ENCODE data around the gene PRKN.
"Not testable (repeated sequence)": the region's sequence is repeated elsewhere in the genome, so short reads cannot be mapped to it uniquely, and the experiment has no call there.

Gene PRKN

DNA sequence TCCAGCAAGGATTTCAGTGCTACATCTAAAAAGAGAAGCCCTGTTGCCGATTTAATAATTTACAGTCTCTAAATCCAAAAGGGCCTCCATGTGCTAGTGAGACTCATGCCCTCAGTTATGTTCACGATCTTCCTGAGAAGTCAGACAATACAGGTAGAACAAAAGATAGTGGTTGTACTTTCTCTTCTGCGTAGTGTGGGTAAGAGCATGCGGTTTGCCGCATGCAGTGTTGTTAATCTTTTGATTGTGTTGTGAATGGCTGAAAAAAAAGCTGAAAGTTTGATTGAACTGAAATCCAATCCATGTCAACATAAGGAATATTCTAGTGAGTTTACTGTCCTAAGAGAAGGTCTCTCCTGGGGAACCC lies 1379.0 kb downstream of the PRKN start:
- no peak for FAIRE-seq
- TF ChIP-seq POLR2A (IDR thresholded peaks at IDR 0.05; ENCODE audit: low read depth, low read length), result no peak
- no peak for DNase-seq (ENCODE audit: insufficient read length, low spot score)

DNA sequence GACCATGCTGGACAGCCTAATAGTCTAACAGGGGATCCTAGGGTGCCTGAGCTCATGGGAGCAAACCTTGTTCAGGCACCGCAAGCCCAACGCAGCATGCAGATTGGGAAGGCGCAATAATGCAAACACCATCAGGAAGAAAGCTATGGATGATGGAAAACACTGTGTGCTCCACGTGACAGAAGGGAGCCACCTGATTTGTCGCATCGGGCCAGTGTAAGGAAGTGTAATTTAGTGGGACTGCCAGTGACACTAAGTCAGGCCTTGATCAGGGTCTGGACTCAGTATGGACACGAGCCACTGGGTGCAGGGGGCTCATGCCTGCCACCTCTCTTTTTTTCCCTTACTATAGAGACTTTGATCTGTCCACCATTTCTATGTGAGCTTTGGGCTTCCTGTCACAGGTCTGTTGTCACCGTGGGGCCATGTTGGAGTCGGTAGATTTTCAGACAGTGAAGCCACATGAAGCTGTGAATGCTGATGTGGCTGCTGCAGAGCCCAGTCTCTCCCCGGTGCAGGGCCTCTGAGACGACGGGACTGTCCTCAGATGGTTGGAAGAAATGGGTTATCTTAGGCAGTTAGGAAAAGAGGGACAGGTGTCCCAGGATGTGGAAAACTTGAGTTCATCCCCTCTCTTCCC lies 1379.5 kb downstream of the PRKN start:
- DNase-seq (ENCODE audit: insufficient read length, low spot score) (no peak), FAIRE-seq (no peak)
- no peak for TF ChIP-seq POLR2A (IDR thresholded peaks at IDR 0.05; ENCODE audit: low read depth, low read length)

DNA sequence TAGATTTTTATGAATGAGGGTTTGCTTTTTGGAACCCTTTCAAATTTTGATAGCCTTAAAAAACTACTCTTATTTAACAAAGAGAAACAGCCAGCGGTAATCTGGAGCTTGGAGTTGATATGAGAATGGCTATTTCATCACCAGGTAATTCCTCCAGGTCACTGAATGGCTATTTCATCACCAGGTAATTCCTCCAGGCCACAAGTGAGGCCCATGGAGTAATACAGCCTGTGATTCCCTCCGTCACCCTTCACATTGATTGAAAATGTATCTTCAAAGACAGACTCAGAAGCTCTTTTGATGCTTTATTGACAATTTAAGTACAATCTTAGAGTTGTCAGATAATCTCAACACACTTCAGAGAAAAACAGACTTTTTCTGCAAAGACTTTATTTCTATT lies 1380.4 kb downstream of the PRKN start:
- no peak for DNase-seq (ENCODE audit: insufficient read length, low spot score)
- FAIRE-seq, result no peak
- TF ChIP-seq POLR2A (IDR thresholded peaks at IDR 0.05; ENCODE audit: low read depth, low read length), result no peak

DNA sequence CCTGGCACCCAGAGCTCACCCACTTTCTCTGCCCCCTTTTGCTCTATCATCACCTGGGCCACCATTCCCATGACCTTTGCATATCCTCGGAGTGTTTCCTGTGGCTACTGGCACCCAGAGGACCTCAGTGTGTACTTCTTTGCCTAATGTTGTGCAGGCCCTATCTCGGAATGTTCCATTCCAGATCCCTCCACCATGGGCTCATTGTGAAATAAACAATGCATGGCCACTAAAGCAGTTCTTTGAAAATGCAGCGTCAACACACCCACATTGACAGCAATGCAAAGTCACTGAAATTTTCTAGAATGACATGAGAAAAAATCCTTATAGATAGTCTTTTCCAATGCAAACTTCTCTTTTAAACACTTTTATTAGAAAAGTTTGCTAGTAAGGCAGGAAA lies 1380.8 kb downstream of the PRKN start:
- no peak for TF ChIP-seq POLR2A (IDR thresholded peaks at IDR 0.05; ENCODE audit: low read depth, low read length)
- DNase-seq (ENCODE audit: insufficient read length, low spot score) (no peak), FAIRE-seq (no peak)

DNA sequence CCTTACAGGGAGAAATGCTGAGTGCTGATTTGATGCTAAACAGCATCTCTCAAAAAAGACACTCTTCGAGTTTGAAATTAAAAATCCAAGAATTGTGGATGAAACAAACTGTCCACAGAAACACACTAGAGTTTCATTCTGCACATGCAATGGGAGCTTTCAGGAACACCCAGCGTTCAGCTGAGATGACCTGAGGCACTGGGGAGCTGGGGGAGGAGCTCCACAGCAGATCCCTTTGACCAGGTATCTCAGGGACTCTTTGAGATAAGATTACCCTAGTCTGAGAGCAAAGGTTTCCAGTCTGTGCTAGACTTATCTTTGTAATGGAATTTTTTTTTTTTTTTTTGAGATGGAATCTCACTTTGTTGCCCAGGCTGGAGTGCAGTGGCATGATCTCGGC lies 1382.9 kb downstream of the PRKN start:
- no peak for FAIRE-seq

DNA sequence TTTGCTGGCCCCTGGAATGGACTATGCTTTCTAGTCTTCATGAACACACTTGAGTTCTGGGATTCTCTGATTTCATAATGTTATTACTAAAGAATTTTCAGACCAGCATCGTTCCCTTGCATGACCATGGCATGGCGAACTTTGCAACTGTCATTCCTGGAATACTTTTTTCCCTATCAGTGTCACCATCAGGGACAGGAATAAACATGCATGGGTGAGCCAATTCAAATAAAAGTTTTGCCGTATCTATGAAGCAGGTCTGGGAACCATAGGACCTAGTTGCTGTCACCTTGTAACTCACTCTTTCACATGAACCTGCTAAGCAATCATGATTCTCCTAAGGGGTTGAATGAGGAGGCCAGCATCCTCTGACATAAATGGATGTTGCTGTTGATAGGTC lies 1385.5 kb downstream of the PRKN start:
- FAIRE-seq (no peak), DNase-seq (ENCODE audit: insufficient read length, low spot score) (no peak)
- no peak for TF ChIP-seq POLR2A (IDR thresholded peaks at IDR 0.05; ENCODE audit: low read depth, low read length)

More for the DNA sequence above, 1382.9 kb downstream of the PRKN start:
- TF ChIP-seq POLR2A (IDR thresholded peaks at IDR 0.05; ENCODE audit: low read depth, low read length), result no peak
- no peak for DNase-seq (ENCODE audit: insufficient read length, low spot score)

DNA sequence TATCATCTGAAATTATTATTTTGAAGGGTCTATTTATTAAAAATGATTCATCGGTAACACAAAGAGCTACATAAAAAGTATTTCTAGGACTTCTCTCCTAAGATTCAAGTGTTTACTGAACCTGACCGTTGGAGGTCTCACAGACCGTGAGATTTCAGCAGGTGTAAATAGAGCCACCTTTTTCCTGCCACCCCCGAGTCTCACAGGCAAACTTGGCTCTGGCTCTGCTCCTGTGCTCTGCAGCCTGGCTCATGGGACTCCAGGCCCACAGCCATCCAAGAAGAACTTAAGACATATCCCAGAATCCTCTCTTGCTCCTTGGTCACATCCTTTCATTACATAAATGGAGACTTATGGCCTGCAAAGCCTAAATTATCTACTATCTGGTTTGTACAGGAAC lies 1385.9 kb downstream of the PRKN start:
- DNase-seq (ENCODE audit: insufficient read length, low spot score) (no peak), FAIRE-seq (no peak)
- TF ChIP-seq POLR2A (IDR thresholded peaks at IDR 0.05; ENCODE audit: low read depth, low read length), result no peak

DNA sequence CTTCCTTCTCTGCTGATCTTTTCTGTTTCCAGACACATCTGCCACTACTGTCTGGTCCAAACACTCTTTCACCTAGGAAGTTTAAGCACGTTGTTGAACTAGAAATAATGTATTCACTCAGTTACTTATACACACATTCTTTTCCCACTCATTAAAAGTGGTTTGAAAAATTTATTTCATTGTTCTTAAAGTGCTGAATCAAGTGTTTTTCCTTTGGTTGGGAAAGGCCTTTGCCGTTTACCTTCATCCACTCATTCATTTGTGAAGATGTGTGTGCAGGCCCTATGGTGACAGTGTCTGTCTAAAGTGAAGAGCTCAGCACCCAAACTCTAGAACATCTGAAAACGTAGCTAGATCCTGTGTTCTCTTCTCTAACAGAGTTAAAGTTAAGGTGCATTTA lies 1389.6 kb downstream of the PRKN start:
- no peak for DNase-seq (ENCODE audit: insufficient read length, low spot score)
- TF ChIP-seq POLR2A (IDR thresholded peaks at IDR 0.05; ENCODE audit: low read depth, low read length), result no peak
- no peak for FAIRE-seq

DNA sequence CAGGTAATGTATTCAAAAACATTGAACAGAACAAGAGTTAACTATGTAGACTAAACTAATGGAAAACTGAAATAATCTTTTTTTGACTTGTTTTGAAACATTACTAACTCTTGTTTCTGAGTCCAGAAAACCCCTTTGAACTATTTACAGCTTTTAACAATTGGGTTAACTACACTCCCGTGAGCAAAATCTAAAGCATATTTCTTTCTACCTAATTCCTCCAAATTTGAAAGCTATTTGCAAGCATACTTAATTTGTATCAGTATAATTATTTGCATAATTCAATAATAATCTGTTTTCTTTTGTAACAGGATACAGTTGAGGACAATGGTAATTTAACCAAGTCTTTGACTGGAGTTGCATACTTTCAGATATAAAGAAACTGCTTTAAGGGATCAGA lies 1391.1 kb downstream of the PRKN start:
- no peak for TF ChIP-seq POLR2A (IDR thresholded peaks at IDR 0.05; ENCODE audit: low read depth, low read length)
- FAIRE-seq, result no peak
- no peak for DNase-seq (ENCODE audit: insufficient read length, low spot score)

DNA sequence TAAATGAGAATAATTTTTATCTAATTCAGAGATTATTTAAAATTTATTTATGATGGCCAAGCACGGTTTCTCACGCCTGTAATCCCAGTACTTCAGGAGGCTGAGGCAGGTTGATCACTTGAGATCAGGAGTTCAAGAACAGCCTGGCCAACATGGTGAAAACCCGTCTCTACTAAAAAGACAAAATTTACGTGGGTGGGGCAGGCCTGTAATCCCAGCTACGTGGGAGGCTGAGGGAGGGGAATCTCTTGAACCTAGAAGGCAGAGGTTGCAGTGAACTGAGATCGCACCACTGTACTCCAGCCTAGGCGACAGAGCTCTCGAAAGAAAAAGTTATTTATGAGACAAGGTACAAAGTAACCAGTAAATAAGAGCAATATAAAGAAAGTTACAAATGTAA lies 1394.2 kb downstream of the PRKN start:
- TF ChIP-seq POLR2A (IDR thresholded peaks at IDR 0.05; ENCODE audit: low read depth, low read length), result no peak
- DNase-seq (ENCODE audit: insufficient read length, low spot score) (no peak), FAIRE-seq (no peak)

DNA sequence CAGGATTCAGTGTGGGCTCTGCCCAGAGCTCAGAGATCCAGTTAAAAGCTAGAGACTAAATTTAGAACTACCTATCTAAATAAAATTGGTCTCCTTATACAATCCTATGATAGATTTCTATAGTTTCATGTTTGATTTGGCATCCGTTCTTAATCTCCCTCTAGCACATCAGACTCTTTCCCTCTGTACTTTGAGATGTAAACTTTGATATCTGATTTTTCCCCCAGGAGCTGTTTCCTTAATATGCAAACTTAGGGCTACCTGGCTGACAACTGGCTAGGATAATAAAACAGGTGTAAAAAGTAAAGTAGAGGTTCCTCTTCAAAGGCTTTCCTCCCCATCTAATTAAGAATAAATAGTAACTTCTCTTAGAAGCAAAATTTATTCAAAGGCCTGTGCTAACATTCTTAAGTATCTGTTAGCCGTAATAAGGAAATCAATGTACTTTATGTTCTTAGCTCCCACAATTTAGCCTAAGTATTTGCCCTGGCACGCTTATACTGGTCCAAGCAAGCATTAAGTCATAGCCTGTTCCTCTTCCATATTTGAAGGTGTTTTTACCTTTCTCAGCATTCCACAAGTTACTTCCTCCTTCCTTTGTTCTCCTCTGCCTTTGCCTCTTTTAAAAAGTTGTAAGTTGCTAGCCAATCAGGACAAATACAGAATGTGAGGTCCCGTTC lies 1396.0 kb downstream of the PRKN start:
- not testable (repeated sequence) for FAIRE-seq; DNase-seq (ENCODE audit: insufficient read length, low spot score)

DNA sequence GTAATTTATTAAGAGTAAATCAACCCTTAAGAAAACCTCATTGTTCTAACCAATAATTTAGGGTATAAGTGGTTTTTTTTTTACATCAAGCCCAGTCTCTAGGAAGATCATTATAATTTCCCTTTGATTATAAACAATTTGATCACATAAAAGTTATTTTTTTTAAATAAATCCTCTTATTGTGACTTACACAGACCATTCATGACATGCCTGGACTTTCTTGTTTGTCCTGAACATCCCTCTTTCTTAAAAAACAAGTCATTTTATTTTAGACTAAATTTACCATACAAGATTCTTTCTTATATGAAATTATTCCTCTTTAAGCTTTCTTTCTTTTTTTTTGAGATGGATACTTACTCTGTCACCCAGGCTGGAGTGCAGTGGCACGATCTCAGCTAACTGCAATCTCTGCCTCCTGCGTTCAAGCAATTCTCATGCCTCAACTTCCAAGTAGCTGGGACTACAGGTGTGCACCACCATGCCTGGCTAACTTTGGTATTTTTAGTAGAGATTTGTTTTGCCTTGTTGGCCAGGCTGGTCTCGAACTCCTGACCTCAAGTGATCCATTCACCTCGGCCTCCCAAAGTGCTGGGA lies 1400.1 kb downstream of the PRKN start:
- no peak for TF ChIP-seq POLR2A (IDR thresholded peaks at IDR 0.05; ENCODE audit: low read depth, low read length)
- FAIRE-seq, result no peak
- no peak for DNase-seq (ENCODE audit: insufficient read length, low spot score)

DNA sequence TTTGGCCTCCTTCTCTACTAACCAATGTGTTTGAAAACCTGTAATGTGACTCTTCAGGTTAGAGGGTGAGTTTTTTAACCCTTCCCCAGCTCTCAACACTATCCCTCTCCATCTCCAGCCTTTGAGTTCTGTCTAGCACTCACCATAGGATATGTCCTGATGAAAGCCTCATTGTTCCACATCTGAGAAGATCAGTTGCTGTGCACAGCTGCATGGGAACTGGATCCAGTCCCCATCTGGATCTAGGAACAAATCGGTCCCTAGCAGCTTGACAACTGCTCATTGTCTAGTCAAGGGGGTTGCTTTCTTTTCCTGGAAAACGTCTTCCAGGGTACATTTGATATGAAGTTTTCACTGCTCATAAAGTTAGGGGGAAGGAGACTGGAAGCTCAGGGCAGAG lies 1408.3 kb downstream of the PRKN start:
- FAIRE-seq, result no peak
- no peak for TF ChIP-seq POLR2A (IDR thresholded peaks at IDR 0.05; ENCODE audit: low read depth, low read length)
- no peak for DNase-seq (ENCODE audit: insufficient read length, low spot score)

DNA sequence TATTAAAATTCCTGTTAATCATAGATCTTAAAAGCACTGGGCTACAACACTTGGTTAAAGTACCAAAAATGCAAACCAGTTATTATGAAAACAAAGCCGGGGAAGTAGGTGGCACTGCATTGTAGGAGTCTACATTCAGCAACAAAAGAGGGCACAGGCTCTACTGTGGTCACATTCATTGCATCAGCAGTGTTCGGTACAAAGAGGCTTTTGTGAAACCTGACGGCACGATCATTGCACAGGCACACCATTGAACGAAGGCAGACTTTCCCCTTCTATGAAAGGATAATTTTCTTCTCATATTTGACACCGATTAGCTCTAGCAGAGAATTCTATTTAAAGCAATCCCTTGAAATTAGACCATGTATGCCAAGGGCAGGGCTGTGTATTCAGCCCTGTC lies 1409.1 kb downstream of the PRKN start:
- no peak for TF ChIP-seq POLR2A (IDR thresholded peaks at IDR 0.05; ENCODE audit: low read depth, low read length)
- DNase-seq (ENCODE audit: insufficient read length, low spot score) (no peak), FAIRE-seq (no peak)

DNA sequence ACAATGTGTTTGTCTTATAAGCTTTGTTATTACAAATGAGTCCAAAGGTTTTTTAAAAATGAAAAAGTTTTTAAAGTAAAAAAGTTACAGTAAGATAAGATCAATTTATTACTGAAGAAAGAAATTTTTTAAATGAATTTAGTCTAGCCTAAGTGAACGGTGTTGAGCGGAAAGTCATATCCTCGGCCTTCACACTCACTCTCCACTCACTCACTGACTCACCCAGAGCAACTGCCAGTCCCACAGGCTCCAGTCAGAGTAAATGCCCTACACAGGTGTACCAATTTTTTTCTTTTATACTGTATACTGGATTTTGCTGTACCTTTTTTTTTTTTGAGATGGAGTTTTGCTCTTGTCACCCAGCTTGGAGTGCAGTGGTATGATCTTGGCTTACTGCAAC lies 1411.0 kb downstream of the PRKN start:
- no peak for FAIRE-seq
- no peak for TF ChIP-seq POLR2A (IDR thresholded peaks at IDR 0.05; ENCODE audit: low read depth, low read length)

DNA sequence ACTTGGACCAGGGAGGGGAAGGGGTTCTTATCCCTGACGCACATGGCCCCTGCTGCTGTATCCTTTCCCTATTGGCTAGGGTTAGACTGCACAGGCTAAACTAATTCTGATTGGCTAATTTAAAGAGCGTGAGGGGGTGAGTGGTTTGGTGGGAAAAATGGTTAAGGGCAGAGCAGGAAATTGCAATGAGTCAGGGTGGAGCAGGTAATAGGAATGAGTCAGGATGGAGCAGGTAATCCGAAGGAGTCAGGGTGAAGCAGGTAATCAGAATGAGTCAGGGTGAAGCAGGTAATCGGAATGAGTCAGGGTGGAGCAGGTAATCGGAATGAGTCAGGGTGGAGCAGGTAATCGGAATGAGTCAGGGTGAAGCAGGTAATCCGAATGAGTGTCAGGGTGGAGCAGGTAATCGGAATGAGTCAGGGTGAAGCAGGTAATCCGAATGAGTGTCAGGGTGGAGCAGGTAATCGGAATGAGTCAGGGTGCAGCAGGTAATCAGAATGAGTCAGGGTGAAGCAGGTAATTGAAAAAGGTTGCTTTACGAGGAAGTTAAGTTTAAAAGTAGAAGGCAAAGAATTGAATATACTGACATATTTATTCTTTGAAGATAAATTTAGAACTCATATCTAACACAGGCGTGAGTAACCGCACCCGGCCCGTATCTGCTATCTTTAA lies 1412.2 kb downstream of the PRKN start:
- not testable (repeated sequence) for FAIRE-seq; DNase-seq (ENCODE audit: insufficient read length, low spot score)

More for the DNA sequence above, 1411.0 kb downstream of the PRKN start:
- DNase-seq (ENCODE audit: insufficient read length, low spot score), result no peak

DNA sequence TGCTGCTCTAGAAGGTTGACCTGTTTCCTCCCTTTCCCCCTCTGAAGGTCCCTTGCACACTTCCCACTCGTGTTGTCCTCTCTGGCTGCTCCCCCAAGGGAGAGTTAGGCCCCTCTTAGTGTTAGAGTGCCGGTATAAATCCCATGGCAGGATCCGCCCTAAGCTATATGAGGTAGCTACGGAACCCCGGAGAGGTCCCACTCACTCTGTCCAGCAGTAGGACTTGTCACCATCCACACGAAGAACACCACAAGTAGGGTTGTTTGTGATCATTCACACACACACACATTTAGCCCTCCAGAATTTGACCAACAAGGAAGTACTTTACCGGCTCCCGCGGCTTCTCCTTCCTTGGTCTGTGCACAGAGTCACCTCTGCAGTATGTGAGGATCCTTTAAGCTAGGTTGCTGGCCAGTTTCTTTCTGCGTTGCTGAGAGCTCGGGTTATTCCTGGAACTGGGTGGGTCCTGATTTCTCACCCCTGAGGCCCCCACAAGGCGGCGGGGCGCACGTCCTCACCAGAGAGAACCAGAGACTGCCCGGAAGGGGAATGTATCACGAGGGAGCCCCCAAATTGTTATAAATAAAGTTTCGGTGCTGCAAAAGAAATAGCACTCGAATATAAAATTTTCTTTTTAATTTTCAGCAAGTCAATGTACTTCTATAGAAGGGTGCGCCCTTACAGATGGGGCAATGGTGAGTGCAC lies 1412.9 kb downstream of the PRKN start:
- not testable (repeated sequence) for DNase-seq (ENCODE audit: insufficient read length, low spot score); FAIRE-seq
